ENCODE measurements around the gene POMP. TPM values are rescaled to one million over a fixed set of nuclear protein-coding genes. Genes with fewer than 3 reads are reported as not detected.

POMP gene
- total RNA-seq, 1 donor from 2014 or later: 25.0 TPM

- no peaks in the 10 kb centered on the region for H3K27me3 ChIP-seq
- H3K9me3 ChIP-seq: no peaks in the 10 kb centered on the region
- TF ChIP-seq CTCF (IDR thresholded peaks at IDR 0.05): no peak
- peak; percentile 43 to 71 for DNase-seq (ENCODE audit: low spot score in 2 of 2)
- H3K4me3 ChIP-seq: no peak overlapping the region
- intact Hi-C loops (cut with DNase I): no loop called here
- H3K4me1 ChIP-seq: no peaks in the 10 kb centered on the region
- H3K36me3 ChIP-seq: no peaks in the 10 kb centered on the region
- H3K27ac ChIP-seq: no peak overlapping the region
Observed at GRCh38 chr13:28622286-28622685, 36.6 kb upstream of the POMP start.

- TF ChIP-seq CTCF (IDR thresholded peaks at IDR 0.05): no peak
- H3K9me3 ChIP-seq: no peaks in the 10 kb centered on the region
- intact Hi-C loops (cut with DNase I): no loop called here
- no peaks in the 10 kb centered on the region for H3K4me1 ChIP-seq
- H3K27ac ChIP-seq: no peak overlapping the region
- no peaks in the 10 kb centered on the region for H3K36me3 ChIP-seq
- DNase-seq (ENCODE audit: low spot score in 2 of 2): no peak
- H3K4me3 ChIP-seq: no peak overlapping the region
- no peaks in the 10 kb centered on the region for H3K27me3 ChIP-seq
Observed at GRCh38 chr13:28623782-28624706, 34.9 kb upstream of the POMP start.

GRCh38 chr13:28624707-28625432 is 34.1 kb upstream of the POMP start:
- intact Hi-C loops (cut with DNase I): no loop called here
- H3K36me3 ChIP-seq: no peaks in the 10 kb centered on the region
- H3K9me3 ChIP-seq: no peaks in the 10 kb centered on the region

GRCh38 chr13:28626266-28626665 is 32.7 kb upstream of the POMP start:
- H3K27ac ChIP-seq: no peak overlapping the region
- intact Hi-C loops (cut with DNase I): no loop called here
- no peak for DNase-seq (ENCODE audit: low spot score in 2 of 2)
- H3K36me3 ChIP-seq: no peaks in the 10 kb centered on the region
- no peaks in the 10 kb centered on the region for H3K9me3 ChIP-seq
- H3K4me3 ChIP-seq: no peak overlapping the region
- H3K4me1 ChIP-seq: no peaks in the 10 kb centered on the region
- no peaks in the 10 kb centered on the region for H3K27me3 ChIP-seq
- no peak for TF ChIP-seq CTCF (IDR thresholded peaks at IDR 0.05)

More at GRCh38 chr13:28624707-28625432, 34.1 kb upstream of the POMP start:
- TF ChIP-seq CTCF (IDR thresholded peaks at IDR 0.05): no peak
- Histone ChIP-seq H3K4me3 (no peak overlapping the region), H3K27me3 (no peaks in the 10 kb centered on the region), H3K27ac (no peak overlapping the region), H3K4me1 (no peaks in the 10 kb centered on the region)
- no peak for DNase-seq (ENCODE audit: low spot score in 2 of 2)

GRCh38 chr13:28628241-28628640 is 30.7 kb upstream of the POMP start:
- intact Hi-C loops (cut with DNase I): no loop called here
- DNase-seq (ENCODE audit: low spot score in 2 of 2): no peak
- no peak overlapping the region for H3K27ac ChIP-seq
- no peaks in the 10 kb centered on the region for H3K27me3 ChIP-seq
- no peak overlapping the region for H3K4me3 ChIP-seq
- no peaks in the 10 kb centered on the region for H3K4me1 ChIP-seq
- TF ChIP-seq CTCF (IDR thresholded peaks at IDR 0.05): no peak
- no peaks in the 10 kb centered on the region for H3K9me3 ChIP-seq
- H3K36me3 ChIP-seq: no peaks in the 10 kb centered on the region

Measured in ascending aorta (tissue), 2 donors.